GM13976 (cell line): ENCODE results near the gene PPARD.
"Not testable (repeated sequence)": the region's sequence is repeated elsewhere in the genome, so short reads cannot be mapped to it uniquely, and the experiment has no call there.

Source experiments
- DNase-seq: peaks from one replicate; pipeline ENCODE4 v3.0.0; 2012; ENCODE audit warnings: low spot score
- CTCF ChIP-seq: IDR thresholded peaks from 2 replicates; pipeline ENCODE4 v1.5.1; 2012; ENCODE audit warnings: borderline replicate concordance, mild to moderate bottlenecking; ENCODE audit not compliant: insufficient read depth; ENCODE audit errors: extremely low read depth, missing control alignments, control extremely low read depth
- in situ Hi-C: fragments of 300-500 bp; cut with MboI; formaldehyde crosslinking; loops from one replicate; pipeline ENCODE4 v1.12.0; 2022; ENCODE audit warnings: low sequenced_read_pairs, mixed read lengths, inconsistent platforms; ENCODE audit not compliant: unreplicated experiment

PPARD gene

DNA sequence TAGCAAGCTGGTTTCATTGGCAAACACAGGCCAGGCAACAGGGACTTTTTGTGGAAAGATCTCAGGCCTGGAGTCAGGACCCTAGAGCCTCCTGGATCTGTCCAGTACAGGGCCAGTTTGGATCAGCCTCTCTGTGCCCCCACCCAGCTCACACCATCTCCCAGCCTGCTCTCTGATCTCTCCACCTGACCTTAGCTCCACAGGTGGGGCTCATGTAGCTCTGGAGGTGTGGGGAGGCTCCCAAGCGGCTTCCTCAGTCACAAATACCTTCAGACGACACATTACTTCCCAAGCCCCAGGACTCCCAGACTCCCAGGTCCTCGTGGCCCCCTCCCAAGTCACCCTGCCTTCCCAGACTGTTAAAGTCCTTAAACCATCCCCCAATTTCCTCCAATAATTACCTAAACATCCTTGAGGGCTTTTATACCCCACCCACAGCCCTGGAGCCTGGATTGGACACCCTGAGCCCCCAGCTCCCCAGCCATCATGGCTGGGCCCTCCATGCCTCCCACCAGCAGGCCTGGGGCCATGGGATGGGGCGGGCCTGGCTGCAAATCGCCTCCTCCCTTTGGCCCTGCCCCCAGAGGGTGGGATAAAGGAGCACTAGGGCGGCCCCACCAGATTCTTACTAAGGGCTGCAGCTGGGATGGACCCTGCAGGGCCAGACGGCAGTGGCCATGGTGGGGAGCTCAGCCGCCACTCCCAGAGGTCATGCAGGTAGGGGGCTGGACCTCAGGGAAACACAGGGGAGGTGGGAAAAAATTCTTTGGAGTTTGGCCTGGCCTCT lies 93.9 kb downstream of the PPARD start:
- no peak for DNase-seq

DNA sequence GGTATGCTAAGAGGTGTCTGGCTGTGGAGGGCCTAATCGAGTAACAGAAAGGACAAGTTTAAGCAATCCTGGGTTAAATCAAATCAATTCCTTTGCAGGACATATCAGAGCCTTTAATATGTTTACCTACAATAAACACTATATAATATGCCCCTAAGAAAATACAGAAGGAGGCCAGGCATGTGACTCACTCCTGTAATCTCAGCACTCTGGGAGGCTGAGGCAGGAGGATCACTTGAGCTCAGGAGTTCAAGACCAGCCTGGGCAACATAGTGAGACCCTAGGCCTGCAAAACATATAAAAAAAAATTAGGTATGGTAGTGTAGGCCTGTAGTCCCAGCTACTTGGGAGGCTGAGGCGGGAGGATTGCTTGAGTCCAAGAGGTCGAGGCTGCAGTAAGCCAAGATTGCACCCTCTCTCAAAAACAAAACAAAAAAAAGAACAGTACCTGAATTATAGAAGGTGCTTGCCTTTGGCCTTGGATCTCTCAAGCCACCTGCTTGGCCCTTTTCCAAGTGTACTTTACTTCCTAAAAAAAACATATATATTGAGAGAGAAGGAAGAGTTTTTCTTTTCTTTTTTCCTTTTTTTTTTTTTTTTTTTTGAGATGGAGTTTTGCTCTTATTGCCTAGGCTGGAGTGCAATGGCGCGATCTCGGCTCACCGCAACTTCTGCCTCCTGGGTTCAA lies 96.2 kb downstream of the PPARD start:
- DNase-seq, in situ Hi-C loops: not testable (repeated sequence)

More for the DNA sequence above, 93.9 kb downstream of the PPARD start:
- no peak for TF ChIP-seq CTCF
- in situ Hi-C loops = no loop called here

GRCh38 chr6:35439308-35439707 lies 97.0 kb downstream of the PPARD start:
- DNase-seq = no peak
- in situ Hi-C loops = no loop called here
- no peak for TF ChIP-seq CTCF

GRCh38 chr6:35441205-35441604 lies 98.8 kb downstream of the PPARD start:
- TF ChIP-seq CTCF = no peak
- no peak for DNase-seq
- in situ Hi-C loops = no loop called here

GRCh38 chr6:35441642-35442041 lies 99.3 kb downstream of the PPARD start:
- in situ Hi-C loops = no loop called here
- no peak for TF ChIP-seq CTCF
- no peak for DNase-seq

DNA sequence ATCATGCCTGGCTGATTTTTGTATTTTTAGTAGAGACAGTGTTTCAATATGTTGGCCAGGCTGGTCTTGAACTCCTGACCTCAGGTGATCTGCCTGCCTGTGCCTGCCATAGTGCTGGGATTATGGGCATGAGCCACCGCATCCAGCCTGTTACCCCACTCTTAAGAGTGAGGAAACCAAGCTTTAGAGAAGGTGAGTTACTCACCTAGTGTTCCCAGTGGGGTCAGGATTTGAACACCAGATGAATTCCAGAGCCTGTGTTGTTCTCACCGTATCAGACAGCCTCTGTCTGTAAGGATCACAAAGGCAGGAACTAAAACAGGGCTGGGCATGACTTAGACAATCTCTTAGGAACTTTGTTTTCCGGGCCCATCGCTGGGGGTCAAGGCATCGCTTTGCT lies 100.3 kb downstream of the PPARD start:
- in situ Hi-C loops = no loop called here
- no peak for DNase-seq
- TF ChIP-seq CTCF = no peak

DNA sequence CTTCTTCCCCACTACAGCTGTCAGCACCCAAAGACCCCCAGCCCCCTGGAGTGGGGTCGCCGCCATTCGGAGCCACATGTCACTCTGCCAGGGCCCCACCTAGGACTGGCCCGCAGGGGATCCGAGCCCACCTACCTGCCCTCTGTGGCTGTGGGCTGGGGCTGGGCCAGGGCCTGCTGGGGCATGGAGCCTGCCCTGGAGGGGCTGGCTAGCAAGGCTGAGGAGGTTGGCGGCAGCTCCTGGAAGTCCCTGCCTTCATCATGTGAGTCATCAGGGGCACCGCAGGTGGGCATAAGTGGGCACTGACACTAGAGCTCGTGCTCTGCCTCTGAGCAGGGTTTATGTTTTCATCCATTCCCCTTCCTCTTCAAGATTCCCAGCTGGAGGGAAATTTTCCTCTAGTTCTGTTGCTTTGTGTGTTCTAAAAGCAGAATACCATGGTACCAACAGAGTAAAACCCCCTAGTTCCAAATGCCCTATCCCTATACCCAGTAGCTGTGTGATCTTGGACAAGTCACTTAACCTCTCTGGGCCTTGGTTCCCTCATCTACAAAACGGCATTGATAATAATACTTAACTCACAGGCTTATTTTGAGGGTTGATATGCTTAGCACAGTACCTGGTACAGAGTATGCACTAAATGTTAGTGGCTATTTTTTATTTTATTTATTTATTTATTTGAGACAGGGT lies 101.1 kb downstream of the PPARD start:
- in situ Hi-C loops = no loop called here
- no peak for DNase-seq
- no peak for TF ChIP-seq CTCF
